Panc1 (cell line): ENCODE measurements around the gene PACRGL. TPM values are rescaled to one million over a fixed set of nuclear protein-coding genes. Genes with fewer than 3 reads are reported as not detected.

Experiments used
- ATAC-seq: fragments of 200-7000 bp; cut with Tn5 transposase; 2 replicates; pipeline ENCODE4 v1.9.1; 2020; ENCODE audit warnings: mild to moderate bottlenecking, moderate library complexity
- BruUV-seq: library from RNA; stranded (reverse); fragments of 400-500 nt; replicated peaks from 2 replicates; lab custom pipeline; 2021; lab: Mats Ljungman, UMichigan
- CTCF ChIA-PET: fragments of 300-600 bp; sonication (Branson Sonifier 250); formaldehyde crosslinking; loops from one replicate; lab custom pipeline; 2022; ENCODE audit warnings: antibody characterized with exemption; lab: Charles Lee
- POLR2A ChIA-PET: fragments of 300-600 bp; sonication (Branson Sonifier 250); formaldehyde crosslinking; loops from one replicate; lab custom pipeline; 2022; ENCODE audit warnings: antibody characterized with exemption; lab: Charles Lee
- DNase-seq: peaks from one replicate; pipeline ENCODE4 v3.0.0-alpha.2; 2010; ENCODE audit warnings: low read depth, low spot score
- H3K27ac ChIP-seq: 2 replicates; pipeline ENCODE4 v1.5.1; 2011; ENCODE audit warnings: mild to moderate bottlenecking, low read length, inconsistent platforms
- H3K27me3 ChIP-seq: fragments of 200-500 bp; sonication (Bioruptor generic); 2 replicates; pipeline ENCODE4 v1.6.0; 2014; ENCODE audit warnings: low read length, inconsistent platforms; ENCODE audit not compliant: control insufficient read depth, insufficient read depth
- H3K36me3 ChIP-seq: fragments of 200-500 bp; sonication (Bioruptor generic); 2 replicates; pipeline ENCODE4 v1.5.1; 2014; ENCODE audit warnings: inconsistent platforms, mild to moderate bottlenecking, low read length, moderate library complexity; ENCODE audit not compliant: control insufficient read depth, insufficient read depth
- H3K4me1 ChIP-seq: 2 replicates; pipeline ENCODE4 v1.5.1; 2011; ENCODE audit warnings: inconsistent platforms, mild to moderate bottlenecking, low read length, moderate library complexity; ENCODE audit not compliant: control insufficient read depth, insufficient read depth
- H3K4me3 ChIP-seq, 2 experiments: 2 replicates each; pipeline ENCODE4 v1.5.1; 2011 to 2012; ENCODE audit warnings: low read depth in 2 of 2, low read length in 2 of 2, mild to moderate bottlenecking in 2 of 2, inconsistent platforms in 1 of 2, moderate library complexity in 1 of 2
- H3K9me3 ChIP-seq: fragments of 200-500 bp; sonication (Bioruptor generic); 2 replicates; pipeline ENCODE4 v1.5.1; 2014; ENCODE audit warnings: low read depth, mild to moderate bottlenecking, inconsistent platforms, low read length, moderate library complexity; ENCODE audit not compliant: control insufficient read depth, insufficient read depth
- CTCF ChIP-seq: fragments of 450-650 bp; IDR thresholded peaks from 2 replicates; pipeline ENCODE4 v1.5.1; 2017; ENCODE audit warnings: mild to moderate bottlenecking
- POLR2AphosphoS5 ChIP-seq: IDR thresholded peaks from 2 replicates; pipeline ENCODE4 v1.6.1; 2012; ENCODE audit warnings: mild to moderate bottlenecking, low read depth, low read length, moderate library complexity
- REST ChIP-seq, 2 experiments: IDR thresholded peaks; 2 replicates each; pipeline ENCODE4 v1.6.1; 2011 to 2012; ENCODE audit warnings: low read depth in 2 of 2, control low read depth in 1 of 2, low read length in 1 of 2, mild to moderate bottlenecking in 1 of 2, moderate library complexity in 1 of 2; ENCODE audit not compliant: insufficient read depth in 1 of 2
- SIN3A ChIP-seq: IDR thresholded peaks from 2 replicates; pipeline ENCODE4 v1.6.1; 2012; ENCODE audit warnings: low read depth, mild to moderate bottlenecking, low read length, moderate library complexity, borderline replicate concordance; ENCODE audit not compliant: insufficient read depth
- TCF7L2 ChIP-seq: IDR thresholded peaks from 2 replicates; pipeline ENCODE4 v1.6.1; 2011; ENCODE audit warnings: mild to moderate bottlenecking, low read depth, low read length, inconsistent platforms
- in situ Hi-C: cut with HindIII; loops from 2 replicates; pipeline ENCODE4 v1.10.0; 2016; ENCODE audit warnings: low sequenced_read_pairs, low pct_unique_long_range_greater_than_20kb
- intact Hi-C: fragments of 100-400 bp; cut with micrococcal nuclease; formaldehyde crosslinking; loops from one replicate; pipeline ENCODE4 v1.10.0; 2022; ENCODE audit not compliant: unreplicated experiment
- total RNA-seq: library from RNA; stranded (reverse); gene quantifications from one replicate; pipeline ENCODE4 v1.2.1, GENCODE V29; 2021; ENCODE audit not compliant: unreplicated experiment

PACRGL gene
- total RNA-seq, 1 experiment from 2014 or later = 10.4 TPM

- ATAC-seq (no peak), DNase-seq (no peak)
- in situ Hi-C loops (no loop called here), intact Hi-C loops (no loop called here)
- CTCF ChIA-PET = interaction anchor here (0.6 kb wide), 1 partner anchor 25 kb away, joined by 3 read pairs; no protein-coding TSS in a partner anchor
- Histone ChIP-seq H3K36me3 (peaks cover 5% of the 10 kb centered on the region), H3K27ac (no peak overlapping the region), H3K4me3 (no peak overlapping the region), H3K27me3 (no peaks in the 10 kb centered on the region), H3K9me3 (no peaks in the 10 kb centered on the region), H3K4me1 (no peaks in the 10 kb centered on the region)
- POLR2A ChIA-PET = no interaction called here
- BruUV-seq = no TSS peak
- no peak for TF ChIP-seq TCF7L2
- TF ChIP-seq SIN3A = no peak
- no peak for TF ChIP-seq CTCF
- TF ChIP-seq REST (IDR thresholded peaks at IDR 0.05; ENCODE audit: insufficient read depth in 1 of 2, low read depth in 2 of 2, low read length in 1 of 2) = no peak
- no peak for TF ChIP-seq POLR2AphosphoS5
Measured at GRCh38 chr4:20724915-20725314, 24.7 kb downstream of the PACRGL start.

DNA sequence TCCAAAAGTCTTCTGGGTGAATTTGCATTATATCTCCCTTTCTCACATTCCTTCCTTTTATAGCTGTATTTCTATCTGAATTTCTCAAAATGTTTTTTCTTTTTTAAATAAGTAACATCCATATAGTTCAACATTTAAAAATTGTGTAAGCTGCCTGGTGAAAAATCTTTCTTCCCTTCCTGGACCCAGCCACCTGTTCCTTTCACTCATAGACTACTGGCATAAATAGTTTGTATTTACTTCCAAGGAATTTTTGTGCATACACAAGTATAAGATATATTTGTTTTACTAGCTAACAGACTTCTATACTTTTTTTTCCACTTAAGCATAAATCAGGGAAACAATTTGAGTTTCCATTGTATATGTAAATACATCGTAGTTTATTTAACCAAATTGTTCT is 35.7 kb downstream of the PACRGL start:
- BruUV-seq = no TSS peak

More for the DNA sequence above, 35.7 kb downstream of the PACRGL start:
- POLR2A ChIA-PET = no interaction called here
- H3K4me1 ChIP-seq = no peaks in the 10 kb centered on the region
- intact Hi-C loops = no loop called here
- TF ChIP-seq CTCF = no peak
- no peak for TF ChIP-seq SIN3A
- no peak for TF ChIP-seq TCF7L2
- TF ChIP-seq REST (IDR thresholded peaks at IDR 0.05; ENCODE audit: insufficient read depth in 1 of 2, low read depth in 2 of 2, low read length in 1 of 2) = no peak
- no peak for TF ChIP-seq POLR2AphosphoS5
- H3K27ac ChIP-seq = no peak overlapping the region
- no peak overlapping the region for H3K4me3 ChIP-seq
- H3K36me3 ChIP-seq = no peaks in the 10 kb centered on the region
- no peak for ATAC-seq
- no peaks in the 10 kb centered on the region for H3K9me3 ChIP-seq
- in situ Hi-C loops = no loop called here
- DNase-seq = no peak
- no peaks in the 10 kb centered on the region for H3K27me3 ChIP-seq
- CTCF ChIA-PET = no interaction called here
